ENCODE measurements around the gene THAP5.
A peak's percentile ranks its signal among the peaks of the same experiment; 100 is the strongest.

The THAP5 gene

GRCh38 chr7:108569381-108570145, at the start of gene THAP5, which contains the start of gene DNAJB9:
THAP5 (minus strand) TSS chr7:108569706; CDS start chr7:108569569, 137 bp downstream.
DNAJB9 (plus strand) TSS chr7:108569874; CDS start chr7:108571727, 1,853 bp downstream.
- peak; percentile 100 for DNase-seq (ENCODE audit: low spot score)

- no peak for DNase-seq (ENCODE audit: low spot score)
Observed at GRCh38 chr7:108618056-108618455, 48.5 kb upstream of the THAP5 start.

- no peak for DNase-seq (ENCODE audit: low spot score)
Observed at GRCh38 chr7:108614896-108615295, 45.4 kb upstream of the THAP5 start.

GRCh38 chr7:108613949-108614381, 44.5 kb upstream of the THAP5 start:
- no peak for DNase-seq (ENCODE audit: low spot score)

GRCh38 chr7:108613147-108613948, 43.8 kb upstream of the THAP5 start:
- DNase-seq (ENCODE audit: low spot score): peak; percentile 50

GRCh38 chr7:108611268-108611667, 41.8 kb upstream of the THAP5 start:
- DNase-seq (ENCODE audit: low spot score): no peak

GRCh38 chr7:108609643-108610042, 40.1 kb upstream of the THAP5 start:
- no peak for DNase-seq (ENCODE audit: low spot score)

- DNase-seq (ENCODE audit: low spot score): no peak
Observed at GRCh38 chr7:108605559-108606201, 36.2 kb upstream of the THAP5 start.

GRCh38 chr7:108604307-108605077, 35.0 kb upstream of the THAP5 start:
- no peak for DNase-seq (ENCODE audit: low spot score)

- no peak for DNase-seq (ENCODE audit: low spot score)
Observed at GRCh38 chr7:108603656-108604306, 34.3 kb upstream of the THAP5 start.

- DNase-seq (ENCODE audit: low spot score): no peak
Observed at GRCh38 chr7:108600399-108600798, 30.9 kb upstream of the THAP5 start.

GRCh38 chr7:108598914-108599580, 29.5 kb upstream of the THAP5 start:
- no peak for DNase-seq (ENCODE audit: low spot score)

GRCh38 chr7:108598153-108598552, 28.6 kb upstream of the THAP5 start:
- DNase-seq (ENCODE audit: low spot score): no peak

- no peak for DNase-seq (ENCODE audit: low spot score)
Observed at GRCh38 chr7:108596560-108596959, 27.1 kb upstream of the THAP5 start.

- DNase-seq (ENCODE audit: low spot score): peak; percentile 35
Observed at GRCh38 chr7:108592646-108593201, 23.2 kb upstream of the THAP5 start.

- DNase-seq (ENCODE audit: low spot score): no peak
Observed at GRCh38 chr7:108590606-108591005, 21.1 kb upstream of the THAP5 start.

- peak; percentile 81 for DNase-seq (ENCODE audit: low spot score)
Observed at GRCh38 chr7:108589874-108590273, 20.4 kb upstream of the THAP5 start.

GRCh38 chr7:108589199-108589598, 19.7 kb upstream of the THAP5 start:
- DNase-seq (ENCODE audit: low spot score): no peak

GRCh38 chr7:108586274-108586710, 16.8 kb upstream of the THAP5 start:
- no peak for DNase-seq (ENCODE audit: low spot score)

GRCh38 chr7:108585843-108586242, 16.3 kb upstream of the THAP5 start:
- DNase-seq (ENCODE audit: low spot score): no peak

All from COLO829 (cell line).